CD8-positive, alpha-beta memory T cell (primary cell): Measurements from ENCODE around the gene HCN1. TPM values are rescaled to one million over a fixed set of nuclear protein-coding genes. Genes with fewer than 3 reads are reported as not detected.

Experiments
- CTCF ChIA-PET: fragments of 350-600 bp; sonication (Branson Sonifier 250); formaldehyde crosslinking; loops from one replicate; lab custom pipeline; 2021; ENCODE audit warnings: antibody characterized with exemption; lab: Charles Lee
- POLR2A ChIA-PET: fragments of 350-600 bp; sonication (Branson Sonifier 250); formaldehyde crosslinking; loops from one replicate; lab custom pipeline; 2021; ENCODE audit warnings: antibody characterized with exemption; lab: Charles Lee
- DNase-seq, 5 donors: peaks; one replicate each; pipeline versions ENCODE4 v3.0.0 to v3.0.0-alpha.2; 2020 to 2022; ENCODE audit warnings: mixed read lengths in 1 of 5
- H3K27ac ChIP-seq: one replicate; pipeline ENCODE4 v1.7.0; 2013; ENCODE audit warnings: low read depth, mild to moderate bottlenecking, low read length, moderate library complexity
- H3K27me3 ChIP-seq: 2 replicates; pipeline ENCODE4 v1.7.0; 2013; ENCODE audit warnings: low read length, mild to moderate bottlenecking; ENCODE audit not compliant: insufficient read depth, poor library complexity, severe bottlenecking
- H3K36me3 ChIP-seq: 2 replicates; pipeline ENCODE4 v1.7.0; 2013; ENCODE audit warnings: mild to moderate bottlenecking, low read length, moderate library complexity; ENCODE audit not compliant: insufficient read depth
- H3K4me1 ChIP-seq: 2 replicates; pipeline ENCODE4 v1.7.0; 2013; ENCODE audit warnings: mild to moderate bottlenecking, low read length, moderate library complexity; ENCODE audit not compliant: insufficient read depth
- H3K4me3 ChIP-seq: 2 replicates; pipeline ENCODE4 v1.7.0; 2013; ENCODE audit warnings: mild to moderate bottlenecking, low read length
- H3K9me3 ChIP-seq: 2 replicates; pipeline ENCODE4 v1.7.0; 2013; ENCODE audit warnings: mild to moderate bottlenecking, low read length
- H3K27ac Mint-ChIP-seq, 8 donors: one replicate each; pipeline ENCODE4 v1.8.0; 2020 to 2021; ENCODE audit warnings: mixed read lengths in 8 of 8, mild to moderate bottlenecking in 6 of 8, inconsistent platforms in 3 of 8, moderate library complexity in 3 of 8
- H3K27me3 Mint-ChIP-seq, 2 donors: one replicate each; pipeline ENCODE4 v1.8.0; 2020 to 2021; ENCODE audit warnings: mixed read lengths in 2 of 2, mild to moderate bottlenecking in 1 of 2, moderate library complexity in 1 of 2
- H3K36me3 Mint-ChIP-seq, 3 donors: one replicate each; pipeline ENCODE4 v1.8.0; 2020 to 2021; ENCODE audit warnings: mixed read lengths in 3 of 3, inconsistent platforms in 1 of 3, mild to moderate bottlenecking in 1 of 3
- H3K4me1 Mint-ChIP-seq, 3 donors: one replicate each; pipeline ENCODE4 v1.8.0; 2020 to 2021; ENCODE audit warnings: mixed read lengths in 3 of 3, inconsistent platforms in 1 of 3, mild to moderate bottlenecking in 1 of 3
- H3K4me3 Mint-ChIP-seq, 7 donors: one replicate each; pipeline ENCODE4 v1.8.0; 2020 to 2021; ENCODE audit warnings: mixed read lengths in 7 of 7, mild to moderate bottlenecking in 6 of 7, moderate library complexity in 4 of 7, inconsistent platforms in 2 of 7
- H3K9me3 Mint-ChIP-seq, 5 donors: one replicate each; pipeline ENCODE4 v1.8.0; 2020 to 2022; ENCODE audit warnings: mixed read lengths in 5 of 5, mild to moderate bottlenecking in 3 of 5, moderate library complexity in 2 of 5, inconsistent platforms in 1 of 5
- polyA plus RNA-seq: library from polyadenylated mRNA; unstranded; fragments of 300-500 nt; fragmentation: Illumina TruSeq; gene quantifications from one replicate; pipeline ENCODE4 v1.2.3, GENCODE V29; 2021
- total RNA-seq, 2 experiments: library from RNA; stranded (reverse); gene quantifications; one replicate each; pipeline ENCODE4 v1.2.3, GENCODE V29; 2021

The HCN1 gene
- total and polyA plus RNA-seq, 3 experiments from 2014 or later, result not detected

DNA sequence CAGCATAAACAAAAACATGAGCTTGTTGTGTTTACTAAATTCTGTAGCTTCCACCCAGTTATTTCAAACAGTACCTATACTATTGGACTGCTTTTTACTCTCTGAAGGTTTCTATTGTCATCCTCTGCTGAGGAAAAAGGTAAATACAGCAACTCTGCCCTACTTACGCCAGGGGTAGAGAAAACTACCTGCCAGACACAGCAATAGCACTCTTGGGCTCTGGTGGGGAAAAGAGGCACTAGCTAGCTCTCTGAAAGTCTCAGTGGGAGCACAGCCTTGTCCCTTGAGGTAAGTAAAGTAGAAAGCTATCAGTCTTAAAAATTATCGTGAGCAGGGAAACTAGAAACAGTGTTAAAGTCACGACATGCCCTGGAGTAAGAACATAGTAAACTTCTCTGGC is 3.7 kb downstream of the HCN1 start:
- Histone ChIP-seq H3K27me3 (no peaks in the 10 kb centered on the region), H3K4me1 (no peaks in the 10 kb centered on the region), H3K4me3 (no peak overlapping the region), H3K36me3 (no peaks in the 10 kb centered on the region), H3K9me3 (no peaks in the 10 kb centered on the region), H3K27ac (no peak overlapping the region)
- Mint-ChIP-seq H3K27ac (no peak overlapping the region), H3K27me3 (peaks cover 13% of the 10 kb centered on the region in 2 donors), H3K4me1 (no peaks in the 10 kb centered on the region), H3K36me3 (no peaks in the 10 kb centered on the region), H3K4me3 (peak overlapping the region in 1 of 7 donors; percentile 45), H3K9me3 (peaks cover 16 to 30% (median 21%) of the 10 kb centered on the region in 5 donors)
- DNase-seq, result no peak
- CTCF ChIA-PET, result no interaction called here
- POLR2A ChIA-PET, result no interaction called here

DNA sequence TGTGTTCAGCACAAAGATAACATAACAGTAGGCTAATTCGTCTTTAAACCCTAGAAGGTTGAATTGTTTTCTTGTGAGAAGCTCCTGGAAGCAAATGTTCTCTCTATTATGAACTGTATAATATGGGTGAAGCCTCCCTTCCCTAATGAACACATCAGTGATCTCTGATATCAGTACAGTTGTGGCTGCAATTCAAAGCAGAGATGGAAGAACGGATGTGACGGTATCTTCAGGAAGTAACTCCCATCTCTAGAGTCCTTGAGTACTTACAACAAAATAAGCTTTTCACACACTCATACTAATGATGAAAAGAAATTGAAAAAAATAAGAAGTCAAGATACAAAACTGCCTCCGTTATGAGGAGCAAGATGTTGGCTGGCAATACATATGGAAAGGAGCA is 4.5 kb downstream of the HCN1 start:
- Mint-ChIP-seq H3K9me3 (peaks cover 12 to 22% (median 20%) of the 10 kb centered on the region in 5 donors), H3K36me3 (no peaks in the 10 kb centered on the region), H3K27me3 (peaks cover 9 to 10% of the 10 kb centered on the region in 2 donors), H3K4me1 (no peaks in the 10 kb centered on the region), H3K27ac (no peak overlapping the region), H3K4me3 (no peak overlapping the region)
- CTCF ChIA-PET, result no interaction called here
- H3K27ac ChIP-seq, result no peak overlapping the region
- no peaks in the 10 kb centered on the region for H3K9me3 ChIP-seq
- POLR2A ChIA-PET, result no interaction called here
- H3K27me3 ChIP-seq, result no peaks in the 10 kb centered on the region
- no peak overlapping the region for H3K4me3 ChIP-seq
- H3K4me1 ChIP-seq, result no peaks in the 10 kb centered on the region
- no peak for DNase-seq
- no peaks in the 10 kb centered on the region for H3K36me3 ChIP-seq

DNA sequence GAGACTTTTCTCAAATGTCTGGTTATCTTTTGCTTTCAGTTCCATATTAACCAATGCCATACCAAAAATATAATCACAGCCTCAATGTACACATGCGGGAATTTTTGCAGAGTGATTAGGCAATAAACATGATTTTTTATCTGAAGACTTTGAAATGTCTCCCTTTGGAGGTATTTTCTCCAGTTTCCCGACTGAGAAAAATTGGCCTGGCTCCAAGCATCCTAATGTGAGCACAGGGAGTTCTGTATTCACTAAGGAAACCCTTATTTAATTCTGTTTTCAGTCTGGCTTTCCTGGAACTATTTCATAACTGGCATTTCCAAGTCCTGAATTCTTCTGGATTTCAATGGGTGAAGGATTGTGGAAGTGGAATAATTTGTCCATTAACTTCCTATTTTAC is 8.5 kb downstream of the HCN1 start:
- CTCF ChIA-PET, result no interaction called here
- POLR2A ChIA-PET, result no interaction called here
- Histone ChIP-seq H3K9me3 (no peaks in the 10 kb centered on the region), H3K36me3 (no peaks in the 10 kb centered on the region), H3K27me3 (no peaks in the 10 kb centered on the region), H3K4me3 (no peak overlapping the region), H3K27ac (no peak overlapping the region), H3K4me1 (no peaks in the 10 kb centered on the region)
- H3K36me3 Mint-ChIP-seq, result no peaks in the 10 kb centered on the region
- no peak overlapping the region for H3K4me3 Mint-ChIP-seq
- no peak for DNase-seq
- H3K4me1 Mint-ChIP-seq, result no peaks in the 10 kb centered on the region
- no peaks in the 10 kb centered on the region for H3K27me3 Mint-ChIP-seq
- H3K27ac Mint-ChIP-seq, result no peak overlapping the region
- H3K9me3 Mint-ChIP-seq, result peaks cover 3 to 21% (median 11%) of the 10 kb centered on the region in 5 donors

DNA sequence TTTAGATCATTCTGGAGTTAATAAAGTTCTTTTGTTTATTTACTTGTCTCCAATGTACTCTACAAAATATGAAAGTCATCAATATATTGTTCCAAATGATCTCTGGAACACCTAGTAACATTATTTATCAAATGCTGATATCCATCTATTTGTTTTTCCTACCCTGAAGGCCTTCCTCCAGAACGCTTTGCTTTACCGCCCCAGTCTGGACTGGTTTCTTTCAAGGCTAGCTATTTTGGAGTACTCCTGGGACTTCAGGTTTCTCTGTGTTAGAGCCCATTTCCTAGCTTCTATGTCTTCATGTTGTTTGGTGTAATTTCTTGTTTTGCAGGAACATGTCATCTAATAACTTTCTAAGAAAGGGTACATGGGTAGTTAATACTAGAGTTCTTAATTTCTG is 9.6 kb downstream of the HCN1 start:
- no peaks in the 10 kb centered on the region for H3K27me3 ChIP-seq
- POLR2A ChIA-PET, result no interaction called here
- no peak for DNase-seq
- H3K36me3 Mint-ChIP-seq, result no peaks in the 10 kb centered on the region
- no peaks in the 10 kb centered on the region for H3K36me3 ChIP-seq
- H3K4me1 ChIP-seq, result no peaks in the 10 kb centered on the region
- H3K4me3 ChIP-seq, result no peak overlapping the region
- H3K4me1 Mint-ChIP-seq, result no peaks in the 10 kb centered on the region
- no peak overlapping the region for H3K27ac Mint-ChIP-seq
- H3K4me3 Mint-ChIP-seq, result no peak overlapping the region
- CTCF ChIA-PET, result no interaction called here
- H3K9me3 ChIP-seq, result no peaks in the 10 kb centered on the region
- no peak overlapping the region for H3K27ac ChIP-seq
- H3K27me3 Mint-ChIP-seq, result no peaks in the 10 kb centered on the region
- H3K9me3 Mint-ChIP-seq, result peaks cover 3 to 17% (median 8%) of the 10 kb centered on the region in 5 donors

DNA sequence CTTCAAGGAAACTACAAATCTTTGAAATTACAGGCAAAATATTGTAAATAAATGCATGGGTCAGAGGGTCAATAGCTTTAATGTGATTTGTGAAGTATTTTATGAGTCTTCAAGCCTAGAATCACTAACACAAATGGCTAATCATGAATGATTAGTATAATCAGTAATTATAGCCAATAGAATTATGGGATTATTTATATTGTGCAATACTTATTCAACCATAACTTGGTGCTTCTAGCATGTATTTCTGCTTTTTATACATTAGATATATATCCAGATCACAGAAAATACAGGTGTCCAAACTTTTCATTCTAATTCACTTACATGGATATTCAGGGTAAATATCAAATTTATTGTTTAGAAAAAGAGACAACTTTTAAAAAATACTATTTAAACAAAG is 12.1 kb downstream of the HCN1 start:
- H3K9me3 ChIP-seq, result no peaks in the 10 kb centered on the region
- no peaks in the 10 kb centered on the region for H3K4me1 ChIP-seq
- no peaks in the 10 kb centered on the region for H3K27me3 ChIP-seq
- no peaks in the 10 kb centered on the region for H3K36me3 Mint-ChIP-seq
- no peak overlapping the region for H3K4me3 ChIP-seq
- DNase-seq, result no peak
- peaks cover 2 to 27% (median 8%) of the 10 kb centered on the region in 5 donors for H3K9me3 Mint-ChIP-seq
- CTCF ChIA-PET, result no interaction called here
- no peak overlapping the region for H3K4me3 Mint-ChIP-seq
- no peak overlapping the region for H3K27ac Mint-ChIP-seq
- no peaks in the 10 kb centered on the region for H3K4me1 Mint-ChIP-seq
- no peak overlapping the region for H3K27ac ChIP-seq
- no peaks in the 10 kb centered on the region for H3K27me3 Mint-ChIP-seq
- POLR2A ChIA-PET, result no interaction called here
- no peaks in the 10 kb centered on the region for H3K36me3 ChIP-seq

DNA sequence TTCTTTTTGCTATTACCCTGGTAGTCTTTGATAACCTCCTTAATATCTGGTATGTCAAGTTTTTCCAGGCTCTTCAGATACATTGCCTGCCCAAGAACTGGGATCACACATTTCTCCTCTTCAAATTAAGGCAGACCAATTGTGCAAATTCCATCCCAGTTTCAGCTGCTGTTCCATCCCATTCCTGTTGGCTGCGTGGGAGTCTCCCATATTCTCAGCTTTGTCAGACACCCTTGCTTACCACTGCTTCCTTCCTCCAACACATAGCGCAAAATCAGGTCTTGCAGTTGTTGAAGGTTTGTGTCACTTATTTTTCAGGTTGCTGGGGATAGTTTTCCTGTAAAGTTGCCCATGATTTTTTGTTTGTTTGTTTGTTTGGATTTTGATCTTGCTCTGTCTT is 15.2 kb downstream of the HCN1 start:
- H3K36me3 Mint-ChIP-seq, result no peaks in the 10 kb centered on the region
- peaks cover 0 to 22% (median 4%) of the 10 kb centered on the region in 5 donors for H3K9me3 Mint-ChIP-seq
- H3K4me3 Mint-ChIP-seq, result no peak overlapping the region
- no peaks in the 10 kb centered on the region for H3K36me3 ChIP-seq
- no peaks in the 10 kb centered on the region for H3K4me1 Mint-ChIP-seq
- no peaks in the 10 kb centered on the region for H3K9me3 ChIP-seq
- no peak overlapping the region for H3K4me3 ChIP-seq
- ChIA-PET CTCF (no interaction called here), POLR2A (no interaction called here)
- no peaks in the 10 kb centered on the region for H3K27me3 Mint-ChIP-seq
- no peak overlapping the region for H3K27ac Mint-ChIP-seq
- DNase-seq, result no peak
- no peaks in the 10 kb centered on the region for H3K4me1 ChIP-seq
- no peak overlapping the region for H3K27ac ChIP-seq
- H3K27me3 ChIP-seq, result no peaks in the 10 kb centered on the region

DNA sequence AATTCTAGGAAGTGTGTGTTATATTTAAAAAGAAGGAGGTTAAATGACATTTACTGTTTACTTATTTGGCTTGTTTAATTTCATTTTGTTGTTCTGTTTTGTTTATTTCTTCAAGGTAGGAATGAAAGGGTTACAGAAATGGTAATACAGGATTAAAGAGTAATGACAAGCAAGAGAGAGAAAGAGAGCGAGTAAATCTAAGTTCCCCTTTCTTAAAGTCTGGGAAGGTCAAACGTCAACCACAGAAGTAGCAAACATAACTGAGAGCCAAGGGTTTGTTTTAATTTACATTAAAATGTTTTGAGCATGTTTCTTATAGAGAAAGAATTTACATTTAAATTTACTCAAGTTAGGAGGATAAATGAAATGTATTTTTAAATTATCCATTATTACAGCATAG is 18.7 kb downstream of the HCN1 start:
- H3K36me3 Mint-ChIP-seq, result no peaks in the 10 kb centered on the region
- H3K4me1 Mint-ChIP-seq, result no peaks in the 10 kb centered on the region
- ChIA-PET POLR2A (no interaction called here), CTCF (no interaction called here)
- Histone ChIP-seq H3K9me3 (no peaks in the 10 kb centered on the region), H3K27ac (no peak overlapping the region), H3K36me3 (no peaks in the 10 kb centered on the region), H3K4me1 (no peaks in the 10 kb centered on the region), H3K27me3 (no peaks in the 10 kb centered on the region), H3K4me3 (no peak overlapping the region)
- H3K4me3 Mint-ChIP-seq, result no peak overlapping the region
- no peak overlapping the region for H3K27ac Mint-ChIP-seq
- H3K27me3 Mint-ChIP-seq, result no peaks in the 10 kb centered on the region
- no peak for DNase-seq
- H3K9me3 Mint-ChIP-seq, result peaks cover 0 to 24% (median 5%) of the 10 kb centered on the region in 5 donors

DNA sequence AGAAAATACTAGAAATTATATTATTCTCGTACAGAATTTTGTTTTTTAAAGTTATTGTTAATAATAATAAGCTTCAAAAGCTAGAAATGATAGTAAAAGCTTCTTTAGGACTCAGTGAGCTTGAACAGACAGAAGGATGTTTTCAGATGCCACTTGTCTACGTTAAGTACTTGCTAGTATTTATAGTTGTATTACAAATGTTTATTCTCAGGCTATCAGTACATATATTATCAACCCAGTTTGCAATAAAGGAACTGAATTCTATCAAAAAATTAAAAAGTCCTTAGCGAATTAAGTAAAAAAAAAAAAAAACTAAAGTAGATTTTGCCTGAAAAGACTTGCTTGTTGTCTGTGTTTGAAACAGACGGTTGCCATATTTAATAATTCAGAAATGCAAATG is 23.9 kb downstream of the HCN1 start:
- ChIA-PET POLR2A (no interaction called here), CTCF (no interaction called here)
- H3K4me1 ChIP-seq, result no peaks in the 10 kb centered on the region
- no peak overlapping the region for H3K4me3 Mint-ChIP-seq
- H3K9me3 ChIP-seq, result no peaks in the 10 kb centered on the region
- no peaks in the 10 kb centered on the region for H3K36me3 ChIP-seq
- DNase-seq, result no peak
- H3K36me3 Mint-ChIP-seq, result no peaks in the 10 kb centered on the region
- peaks cover 0 to 38% (median 13%) of the 10 kb centered on the region in 5 donors for H3K9me3 Mint-ChIP-seq
- H3K27me3 ChIP-seq, result no peaks in the 10 kb centered on the region
- H3K27ac Mint-ChIP-seq, result no peak overlapping the region
- H3K27ac ChIP-seq, result no peak overlapping the region
- H3K4me3 ChIP-seq, result no peak overlapping the region
- H3K4me1 Mint-ChIP-seq, result no peaks in the 10 kb centered on the region
- H3K27me3 Mint-ChIP-seq, result no peaks in the 10 kb centered on the region

DNA sequence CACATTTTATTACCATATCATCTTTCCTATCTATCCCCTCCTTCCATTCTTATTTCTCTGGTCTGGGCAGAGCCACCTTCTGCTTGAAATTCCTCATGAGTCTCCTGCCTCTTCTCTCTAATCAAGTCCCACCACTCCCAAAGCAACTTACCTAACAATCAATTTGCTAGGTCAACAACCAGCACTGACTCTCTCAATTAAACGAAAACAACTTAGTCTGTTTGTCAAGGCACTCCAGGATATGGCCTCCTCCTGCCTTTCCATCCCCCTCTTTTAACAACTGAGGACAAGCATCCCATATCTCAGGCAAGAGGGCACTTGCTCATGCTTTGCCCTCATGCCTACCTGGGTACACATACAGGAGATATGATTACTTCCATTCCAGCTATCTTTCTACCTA is 47.4 kb downstream of the HCN1 start:
- no peak for DNase-seq
- Histone ChIP-seq H3K4me1 (no peaks in the 10 kb centered on the region), H3K9me3 (no peaks in the 10 kb centered on the region), H3K36me3 (no peaks in the 10 kb centered on the region), H3K4me3 (no peak overlapping the region), H3K27ac (no peak overlapping the region), H3K27me3 (no peaks in the 10 kb centered on the region)
- Mint-ChIP-seq H3K36me3 (no peaks in the 10 kb centered on the region), H3K4me1 (no peaks in the 10 kb centered on the region), H3K9me3 (peaks cover 6 to 28% (median 14%) of the 10 kb centered on the region in 5 donors), H3K27ac (no peak overlapping the region), H3K27me3 (no peaks in the 10 kb centered on the region), H3K4me3 (no peak overlapping the region)
- POLR2A ChIA-PET, result no interaction called here
- CTCF ChIA-PET, result no interaction called here
